DND-41 (cell line): ENCODE results near the gene SPI1.

Experiments
- EZH2 ChIP-seq: IDR thresholded peaks from 3 replicates; pipeline ENCODE4 v1.6.1; 2012; ENCODE audit warnings: borderline replicate concordance, low read depth, mild to moderate bottlenecking, moderate library complexity, low read length, inconsistent platforms; ENCODE audit not compliant: severe bottlenecking
- TF ChIP-seq, protein P1 (sequence below): IDR thresholded peaks from 2 replicates; pipeline ENCODE4 v1.5.1; 2012; ENCODE audit warnings: borderline replicate concordance, low read length, moderate library complexity, mild to moderate bottlenecking; ENCODE audit not compliant: poor library complexity, severe bottlenecking; ENCODE audit errors: extremely low read depth

DNA sequence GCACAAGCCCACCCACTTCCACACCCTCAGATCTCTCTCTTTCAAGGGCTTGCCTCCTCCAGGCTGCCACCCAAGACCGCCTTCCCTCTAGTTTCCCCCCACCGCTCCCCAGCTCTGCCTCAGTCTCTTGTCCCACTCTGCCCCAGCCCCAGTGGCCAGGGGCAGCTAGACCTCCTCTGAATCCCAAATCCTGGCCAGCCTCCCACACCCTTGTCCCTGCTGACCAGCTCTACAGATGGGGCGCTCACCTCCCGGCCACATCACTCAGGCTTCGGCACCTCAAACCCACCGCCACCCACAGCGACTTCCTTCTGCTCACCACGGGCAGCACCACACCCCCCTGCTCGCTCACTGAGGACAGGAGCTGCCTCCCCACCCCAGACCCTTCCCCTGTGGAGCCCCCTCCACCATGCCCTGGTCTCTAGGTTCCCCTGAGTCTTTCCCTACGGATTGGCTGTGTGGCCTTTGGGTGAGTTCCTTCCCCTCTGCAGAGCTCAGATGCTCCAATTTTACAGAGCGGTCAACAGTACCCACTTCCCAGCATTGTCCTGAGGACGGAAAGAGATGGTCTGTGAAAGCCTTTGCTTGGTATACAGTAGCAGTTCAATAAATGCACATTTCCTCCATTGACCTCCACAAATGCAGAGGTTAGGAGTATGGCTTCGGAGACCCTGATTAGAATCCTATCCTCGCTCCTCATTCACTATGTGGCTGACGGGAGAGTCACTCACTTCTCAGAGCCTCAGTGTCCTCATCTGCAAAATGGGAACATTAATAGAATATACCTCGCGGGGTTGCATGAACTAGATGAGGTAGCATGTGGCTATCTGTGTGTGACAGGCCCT, 11.5 kb upstream of the SPI1 start:
- TF ChIP-seq, protein P1, sequence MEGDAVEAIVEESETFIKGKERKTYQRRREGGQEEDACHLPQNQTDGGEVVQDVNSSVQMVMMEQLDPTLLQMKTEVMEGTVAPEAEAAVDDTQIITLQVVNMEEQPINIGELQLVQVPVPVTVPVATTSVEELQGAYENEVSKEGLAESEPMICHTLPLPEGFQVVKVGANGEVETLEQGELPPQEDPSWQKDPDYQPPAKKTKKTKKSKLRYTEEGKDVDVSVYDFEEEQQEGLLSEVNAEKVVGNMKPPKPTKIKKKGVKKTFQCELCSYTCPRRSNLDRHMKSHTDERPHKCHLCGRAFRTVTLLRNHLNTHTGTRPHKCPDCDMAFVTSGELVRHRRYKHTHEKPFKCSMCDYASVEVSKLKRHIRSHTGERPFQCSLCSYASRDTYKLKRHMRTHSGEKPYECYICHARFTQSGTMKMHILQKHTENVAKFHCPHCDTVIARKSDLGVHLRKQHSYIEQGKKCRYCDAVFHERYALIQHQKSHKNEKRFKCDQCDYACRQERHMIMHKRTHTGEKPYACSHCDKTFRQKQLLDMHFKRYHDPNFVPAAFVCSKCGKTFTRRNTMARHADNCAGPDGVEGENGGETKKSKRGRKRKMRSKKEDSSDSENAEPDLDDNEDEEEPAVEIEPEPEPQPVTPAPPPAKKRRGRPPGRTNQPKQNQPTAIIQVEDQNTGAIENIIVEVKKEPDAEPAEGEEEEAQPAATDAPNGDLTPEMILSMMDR = no peak
- no peak for TF ChIP-seq EZH2
